ENCODE measurements around the gene ERFL. TPM values are rescaled to one million over a fixed set of nuclear protein-coding genes. Genes with fewer than 3 reads are reported as not detected.

The ERFL gene
- total RNA-seq, 1 experiment from 2014 or later = 0.65 TPM

- no peak for TF ChIP-seq EZH2 (IDR thresholded peaks at IDR 0.05; ENCODE audit: low read depth)
- TF ChIP-seq, protein P1, sequence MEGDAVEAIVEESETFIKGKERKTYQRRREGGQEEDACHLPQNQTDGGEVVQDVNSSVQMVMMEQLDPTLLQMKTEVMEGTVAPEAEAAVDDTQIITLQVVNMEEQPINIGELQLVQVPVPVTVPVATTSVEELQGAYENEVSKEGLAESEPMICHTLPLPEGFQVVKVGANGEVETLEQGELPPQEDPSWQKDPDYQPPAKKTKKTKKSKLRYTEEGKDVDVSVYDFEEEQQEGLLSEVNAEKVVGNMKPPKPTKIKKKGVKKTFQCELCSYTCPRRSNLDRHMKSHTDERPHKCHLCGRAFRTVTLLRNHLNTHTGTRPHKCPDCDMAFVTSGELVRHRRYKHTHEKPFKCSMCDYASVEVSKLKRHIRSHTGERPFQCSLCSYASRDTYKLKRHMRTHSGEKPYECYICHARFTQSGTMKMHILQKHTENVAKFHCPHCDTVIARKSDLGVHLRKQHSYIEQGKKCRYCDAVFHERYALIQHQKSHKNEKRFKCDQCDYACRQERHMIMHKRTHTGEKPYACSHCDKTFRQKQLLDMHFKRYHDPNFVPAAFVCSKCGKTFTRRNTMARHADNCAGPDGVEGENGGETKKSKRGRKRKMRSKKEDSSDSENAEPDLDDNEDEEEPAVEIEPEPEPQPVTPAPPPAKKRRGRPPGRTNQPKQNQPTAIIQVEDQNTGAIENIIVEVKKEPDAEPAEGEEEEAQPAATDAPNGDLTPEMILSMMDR (conservative IDR thresholded peaks at IDR 0.05) = no peak
- BruUV-seq (replicated peaks) = no TSS peak
- DNase-seq = no peak
- H3K36me3 ChIP-seq (ENCODE audit: low read depth) = no peaks in the 10 kb centered on the region
- no peak overlapping the region for H3K4me3 ChIP-seq
- ChIA-PET POLR2A (ENCODE audit: unreplicated experiment) (interaction anchor here (0.6 kb wide), 1 partner anchor 45 kb away, joined by 11 read pairs; no protein-coding TSS in a partner anchor), CTCF (no interaction called here)
- intact Hi-C loops (cut with micrococcal nuclease; ENCODE audit: unreplicated experiment) = no loop called here
- no peak overlapping the region for H2AFZ ChIP-seq
- no peaks in the 10 kb centered on the region for H4K20me1 ChIP-seq (ENCODE audit: insufficient read depth)
- H3K9me2 ChIP-seq (ENCODE audit: insufficient read depth) = no peaks in the 10 kb centered on the region
- no peak overlapping the region for H3K27ac ChIP-seq
- no peaks in the 10 kb centered on the region for H3K4me1 ChIP-seq (replicated peaks; ENCODE audit: insufficient read depth)
- peaks cover 29% of the 10 kb centered on the region; the same call in 1 of the 2 replicates for H3F3A ChIP-seq (ENCODE audit: insufficient read depth, low read depth)
- H3K4me2 ChIP-seq = no peak overlapping the region
- no peaks in the 10 kb centered on the region for H3K9me3 ChIP-seq (ENCODE audit: insufficient read depth, low read depth)
- peaks cover 49% of the 10 kb centered on the region for H3K27me3 ChIP-seq (ENCODE audit: insufficient read depth, low read depth)
- no peaks in the 10 kb centered on the region for H3K79me2 ChIP-seq (ENCODE audit: low read depth)
Measured at GRCh38 chr19:41919948-41920712, 8.1 kb downstream of the ERFL start.

DNA sequence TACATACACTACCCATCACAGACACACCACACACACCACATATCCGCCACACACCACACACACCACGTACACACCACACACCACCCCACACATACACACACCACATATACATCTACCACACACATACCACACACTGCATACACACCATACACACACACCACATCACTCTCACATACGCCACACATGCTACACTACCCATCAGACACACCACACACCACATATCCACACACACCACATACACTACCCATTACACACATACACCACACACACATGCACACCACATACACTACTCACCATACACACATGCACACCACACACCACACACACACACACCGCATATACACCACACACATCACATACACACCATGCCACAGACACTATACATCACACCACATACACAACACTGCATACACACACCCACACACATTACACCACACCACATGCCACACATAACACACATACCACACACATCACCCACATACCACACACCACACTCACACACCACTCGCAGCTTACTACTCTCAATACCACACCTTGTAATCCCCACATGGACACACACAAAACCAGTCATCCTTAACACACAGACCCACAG, 9.5 kb downstream of the ERFL start:
- no peak overlapping the region for H3K27ac ChIP-seq
- no peaks in the 10 kb centered on the region for H3K9me3 ChIP-seq (ENCODE audit: insufficient read depth, low read depth)
- H3K4me1 ChIP-seq (replicated peaks; ENCODE audit: insufficient read depth) = no peaks in the 10 kb centered on the region
- peaks cover 44% of the 10 kb centered on the region for H3K27me3 ChIP-seq (ENCODE audit: insufficient read depth, low read depth)
- no peak for DNase-seq
- H3K79me2 ChIP-seq (ENCODE audit: low read depth) = no peaks in the 10 kb centered on the region
- no peak overlapping the region for H2AFZ ChIP-seq
- no peaks in the 10 kb centered on the region for H3K9me2 ChIP-seq (ENCODE audit: insufficient read depth)
- CTCF ChIA-PET = no interaction called here
- POLR2A ChIA-PET (ENCODE audit: unreplicated experiment) = no interaction called here
- no peak overlapping the region for H3K4me2 ChIP-seq
- TF ChIP-seq EZH2 (IDR thresholded peaks at IDR 0.05; ENCODE audit: low read depth) = no peak
- TF ChIP-seq, protein P1 (conservative IDR thresholded peaks at IDR 0.05) = no peak
- no peaks in the 10 kb centered on the region for H3K36me3 ChIP-seq (ENCODE audit: low read depth)
- peaks cover 20% of the 10 kb centered on the region; the same call in 1 of the 2 replicates for H3F3A ChIP-seq (ENCODE audit: insufficient read depth, low read depth)
- H3K4me3 ChIP-seq = no peak overlapping the region
- no TSS peak for BruUV-seq (replicated peaks)
- intact Hi-C loops (cut with micrococcal nuclease; ENCODE audit: unreplicated experiment) = no loop called here
- no peaks in the 10 kb centered on the region for H4K20me1 ChIP-seq (ENCODE audit: insufficient read depth)

DNA sequence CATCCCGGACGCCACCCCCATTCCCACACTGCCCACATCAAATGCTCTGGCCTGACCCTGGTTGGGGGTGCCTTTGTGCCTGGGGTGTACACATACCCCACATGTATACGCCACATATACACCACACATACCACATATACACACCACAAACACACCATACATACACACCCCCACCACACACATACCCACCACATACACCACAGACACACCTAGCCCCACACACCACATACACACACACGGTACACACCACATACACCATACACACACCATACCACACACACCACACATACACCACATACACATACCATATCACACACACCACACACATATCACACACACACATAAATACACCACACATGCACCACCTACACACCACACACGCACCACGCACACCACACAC, 10.2 kb downstream of the ERFL start:
- Histone ChIP-seq H2AFZ (no peak overlapping the region), H3K79me2 (ENCODE audit: low read depth) (no peaks in the 10 kb centered on the region), H3K27me3 (ENCODE audit: insufficient read depth, low read depth) (peaks cover 48% of the 10 kb centered on the region), H3K36me3 (ENCODE audit: low read depth) (no peaks in the 10 kb centered on the region), H3F3A (ENCODE audit: insufficient read depth, low read depth) (peaks cover 20% of the 10 kb centered on the region; the same call in 1 of the 2 replicates), H3K9me3 (ENCODE audit: insufficient read depth, low read depth) (no peaks in the 10 kb centered on the region), H4K20me1 (ENCODE audit: insufficient read depth) (no peaks in the 10 kb centered on the region), H3K4me1 (replicated peaks; ENCODE audit: insufficient read depth) (no peaks in the 10 kb centered on the region), H3K27ac (no peak overlapping the region), H3K4me3 (no peak overlapping the region), H3K4me2 (no peak overlapping the region), H3K9me2 (ENCODE audit: insufficient read depth) (no peaks in the 10 kb centered on the region)
- no TSS peak for BruUV-seq (replicated peaks)
- intact Hi-C loops (cut with micrococcal nuclease; ENCODE audit: unreplicated experiment) = no loop called here
- CTCF ChIA-PET = no interaction called here
- no peak for DNase-seq
- TF ChIP-seq EZH2 (IDR thresholded peaks at IDR 0.05; ENCODE audit: low read depth) = no peak
- TF ChIP-seq, protein P1 (conservative IDR thresholded peaks at IDR 0.05) = no peak
- POLR2A ChIA-PET (ENCODE audit: unreplicated experiment) = no interaction called here
